HG03097 (cell line): ENCODE data around the gene FLOT2.
"Not testable (repeated sequence)": the region's sequence is repeated elsewhere in the genome, so short reads cannot be mapped to it uniquely, and the experiment has no call there.

Source experiments
- ATAC-seq: cut with Tn5 transposase; IDR thresholded peaks from one replicate; pipeline ENCODE4 v1.9.1; 2021; ENCODE audit not compliant: unreplicated experiment, low FRiP score

Gene FLOT2

GRCh38 chr17:28917029-28917428 is 19.5 kb upstream of the FLOT2 start:
- no peak for ATAC-seq

GRCh38 chr17:28916302-28916934 is 18.9 kb upstream of the FLOT2 start:
- no peak for ATAC-seq

- ATAC-seq: no peak
Measured at GRCh38 chr17:28912938-28913333, 15.4 kb upstream of the FLOT2 start.

- ATAC-seq: no peak
Measured at GRCh38 chr17:28912281-28912937, 14.9 kb upstream of the FLOT2 start.

GRCh38 chr17:28911411-28912045 is 14.0 kb upstream of the FLOT2 start:
- ATAC-seq: no peak

GRCh38 chr17:28910534-28910933 is 13.0 kb upstream of the FLOT2 start:
- no peak for ATAC-seq

- ATAC-seq: no peak
Measured at GRCh38 chr17:28908640-28909167, 11.2 kb upstream of the FLOT2 start.

GRCh38 chr17:28907709-28908475 is 10.4 kb upstream of the FLOT2 start:
- no peak for ATAC-seq

- ATAC-seq: no peak
Measured at GRCh38 chr17:28906706-28907438, 9.3 kb upstream of the FLOT2 start.

- no peak for ATAC-seq
Measured at GRCh38 chr17:28906276-28906675, 8.7 kb upstream of the FLOT2 start.

GRCh38 chr17:28904800-28905199 is 7.3 kb upstream of the FLOT2 start:
- no peak for ATAC-seq

- ATAC-seq: not testable (repeated sequence)
Measured at GRCh38 chr17:28903546-28903841, 6.0 kb upstream of the FLOT2 start.

GRCh38 chr17:28902819-28903545 is 5.4 kb upstream of the FLOT2 start, which contains the start of gene DHRS13:
Gene DHRS13, minus strand, starts transcription at chr17:28903079. Its CDS starts 135 bp downstream, at chr17:28902944.
- peak; percentile 83 for ATAC-seq

GRCh38 chr17:28901866-28902818 is 4.6 kb upstream of the FLOT2 start:
- ATAC-seq: peak; percentile 41

GRCh38 chr17:28900986-28901726 is 3.6 kb upstream of the FLOT2 start:
- no peak for ATAC-seq

GRCh38 chr17:28899212-28899815 is 1.8 kb upstream of the FLOT2 start:
- ATAC-seq: no peak

- ATAC-seq: no peak
Measured at GRCh38 chr17:28898527-28898955, 1.0 kb upstream of the FLOT2 start.
